H1 (cell line): Measurements from ENCODE around the gene TXN2. TPM values are rescaled to one million over a fixed set of nuclear protein-coding genes. Genes with fewer than 3 reads are reported as not detected.
A peak's percentile ranks its signal among the peaks of the same experiment; 100 is the strongest.

Experiments used
- CTCF ChIA-PET: fragments of 300-600 bp; sonication (Branson Sonifier 250); formaldehyde crosslinking; loops from one replicate; lab custom pipeline; 2021; ENCODE audit not compliant: partially characterized antibody; lab: Charles Lee
- POLR2A ChIA-PET: fragments of 300-600 bp; sonication (Branson Sonifier 250); formaldehyde crosslinking; loops from one replicate; lab custom pipeline; 2021; ENCODE audit warnings: inconsistent platforms; ENCODE audit not compliant: partially characterized antibody; lab: Charles Lee
- DNase-seq, 2 experiments: peaks; one replicate each; pipeline versions ENCODE4 v3.0.0 to v3.0.0-alpha.2; 2010 to 2022; ENCODE audit warnings: low spot score in 2 of 2, low read depth in 1 of 2, mixed read lengths in 1 of 2
- FAIRE-seq: peaks from 2 replicates; lab custom pipeline; 2011; peaks lifted over from hg19 to GRCh38; lab: Jason Lieb, UNC
- H2AFZ ChIP-seq: 2 replicates; pipeline ENCODE4 v1.8.1; 2012; ENCODE audit warnings: low read length, inconsistent platforms
- H2AK5ac ChIP-seq: 2 replicates; pipeline ENCODE4 v1.6.1; 2013; ENCODE audit warnings: low read depth, low read length
- H2BK120ac ChIP-seq: replicated peaks from 2 replicates; pipeline ENCODE3; 2013; ENCODE audit warnings: low read depth, low read length, inconsistent platforms
- H2BK12ac ChIP-seq: 2 replicates; pipeline ENCODE4 v1.6.1; 2013; ENCODE audit warnings: low read depth, low read length
- H2BK15ac ChIP-seq: 2 replicates; pipeline ENCODE4 v1.6.1; 2013; ENCODE audit warnings: low read length
- H2BK20ac ChIP-seq: 2 replicates; pipeline ENCODE4 v1.6.1; 2013; ENCODE audit warnings: low read length
- H2BK5ac ChIP-seq: 2 replicates; pipeline ENCODE4 v1.6.1; 2013; ENCODE audit warnings: low read depth, low read length
- H3K14ac ChIP-seq: 2 replicates; pipeline ENCODE4 v1.6.1; 2013; ENCODE audit warnings: inconsistent platforms; ENCODE audit not compliant: insufficient read length
- H3K18ac ChIP-seq: 2 replicates; pipeline ENCODE4 v1.6.1; 2013; ENCODE audit warnings: low read length; ENCODE audit errors: extremely low read depth
- H3K23ac ChIP-seq: 2 replicates; pipeline ENCODE4 v1.6.1; 2013; ENCODE audit warnings: inconsistent platforms; ENCODE audit not compliant: insufficient read length
- H3K23me2 ChIP-seq: 2 replicates; pipeline ENCODE4 v1.6.1; 2013; ENCODE audit warnings: low read depth, low read length
- H3K27ac ChIP-seq: 2 replicates; pipeline ENCODE4 v1.6.1; 2011; ENCODE audit warnings: low read depth, low read length, inconsistent platforms
- H3K27me3 ChIP-seq, 4 experiments: replicated peaks in 1 of 4; 1 replicate in 1 of 4; 2 replicates in 3 of 4; pipeline versions ENCODE4 v1.6.1 to v1.8.1; 2011 to 2013; ENCODE audit warnings: low read length in 3 of 4, mild to moderate bottlenecking in 3 of 4, inconsistent platforms in 2 of 4, mixed read lengths in 2 of 4, moderate library complexity in 1 of 4; ENCODE audit not compliant: control insufficient read depth in 3 of 4, insufficient read depth in 3 of 4; ENCODE audit errors: extremely low read depth in 1 of 4
- H3K36me3 ChIP-seq, 4 experiments: 2 replicates each; pipeline versions ENCODE4 v1.6.1 to v1.8.1; 2011 to 2013; ENCODE audit warnings: mild to moderate bottlenecking in 4 of 4, low read length in 3 of 4, moderate library complexity in 2 of 4, control low read depth in 1 of 4, inconsistent platforms in 1 of 4; ENCODE audit not compliant: insufficient read depth in 4 of 4, control insufficient read depth in 2 of 4
- H3K4ac ChIP-seq: replicated peaks from 2 replicates; pipeline ENCODE3; 2013; ENCODE audit warnings: low read length, low read depth, mixed read lengths, inconsistent platforms; ENCODE audit not compliant: insufficient read length
- H3K4me1 ChIP-seq, 4 experiments: replicated peaks in 1 of 4; 1 replicate in 1 of 4; 2 replicates in 3 of 4; pipeline versions ENCODE4 v1.6.1 to v1.8.1; 2011 to 2013; ENCODE audit warnings: low read length in 3 of 4, inconsistent platforms in 2 of 4, mixed read lengths in 1 of 4; ENCODE audit not compliant: insufficient read depth in 4 of 4, control insufficient read depth in 3 of 4
- H3K4me2 ChIP-seq, 2 experiments: 2 replicates each; pipeline versions ENCODE4 v1.6.1 to v1.8.1; 2011 to 2013; ENCODE audit warnings: low read depth in 2 of 2, low read length in 2 of 2, control low read depth in 1 of 2, inconsistent platforms in 1 of 2, mild to moderate bottlenecking in 1 of 2; ENCODE audit not compliant: insufficient read depth in 1 of 2
- H3K4me3 ChIP-seq, 4 experiments: fragments of 200-600, 300-600 bp in 1 of 4; sonication (generic), shearing (Covaris generic), sonication (Bioruptor Twin) in 1 of 4; 2 replicates each; pipeline versions ENCODE4 v1.5.1 to v1.8.1; 2011 to 2016; ENCODE audit warnings: low read length in 4 of 4, low read depth in 3 of 4, control low read depth in 2 of 4, inconsistent platforms in 2 of 4, mild to moderate bottlenecking in 2 of 4, mixed read lengths in 1 of 4, moderate library complexity in 1 of 4; ENCODE audit not compliant: insufficient read depth in 2 of 4; ENCODE audit errors: extremely low read depth in 1 of 4
- H3K56ac ChIP-seq: replicated peaks from 2 replicates; pipeline ENCODE3; 2013; ENCODE audit warnings: low read depth, mild to moderate bottlenecking, mixed read lengths, low read length, inconsistent platforms; ENCODE audit not compliant: insufficient read length
- H3K79me1 ChIP-seq: 2 replicates; pipeline ENCODE4 v1.6.1; 2013; ENCODE audit warnings: low read depth, low read length, control low read depth
- H3K79me2 ChIP-seq, 2 experiments: 2 replicates each; pipeline versions ENCODE4 v1.6.1 to v1.8.1; 2012 to 2013; ENCODE audit warnings: low read length in 2 of 2, mild to moderate bottlenecking in 2 of 2, inconsistent platforms in 1 of 2; ENCODE audit not compliant: insufficient read depth in 2 of 2, control insufficient read depth in 1 of 2
- H3K9ac ChIP-seq, 4 experiments: replicated peaks in 1 of 4; 1 replicate in 1 of 4; 2 replicates in 3 of 4; pipeline versions ENCODE4 v1.6.1 to v1.8.1; 2011 to 2013; ENCODE audit warnings: low read depth in 3 of 4, low read length in 3 of 4, control low read depth in 2 of 4, mild to moderate bottlenecking in 2 of 4, moderate library complexity in 2 of 4, inconsistent platforms in 1 of 4; ENCODE audit errors: extremely low read depth in 1 of 4
- H3K9me3 ChIP-seq, 2 experiments: 2 replicates each; pipeline versions ENCODE4 v1.6.1 to v1.8.1; 2012 to 2013; ENCODE audit warnings: mild to moderate bottlenecking in 2 of 2, moderate library complexity in 2 of 2, control low read depth in 1 of 2, inconsistent platforms in 1 of 2, low read depth in 1 of 2, low read length in 1 of 2, mixed read lengths in 1 of 2; ENCODE audit not compliant: insufficient read depth in 2 of 2
- H4K20me1 ChIP-seq, 2 experiments: replicated peaks in 1 of 2; 2 replicates each; pipeline versions ENCODE3 to v1.8.1; 2011 to 2013; ENCODE audit warnings: inconsistent platforms in 2 of 2, low read length in 2 of 2, mild to moderate bottlenecking in 1 of 2; ENCODE audit not compliant: insufficient read depth in 2 of 2, control insufficient read depth in 1 of 2
- H4K5ac ChIP-seq: 2 replicates; pipeline ENCODE4 v1.6.1; 2013; ENCODE audit warnings: low read length, low read depth, mixed read lengths, inconsistent platforms; ENCODE audit not compliant: insufficient read length
- H4K8ac ChIP-seq: 2 replicates; pipeline ENCODE4 v1.8.0; 2013; ENCODE audit warnings: mild to moderate bottlenecking, moderate library complexity, low read length, inconsistent platforms; ENCODE audit not compliant: insufficient read depth; ENCODE audit errors: extremely low read depth
- H4K91ac ChIP-seq: replicated peaks from 2 replicates; pipeline ENCODE3; 2013; ENCODE audit warnings: low read length, mixed read lengths, inconsistent platforms; ENCODE audit not compliant: insufficient read length
- ASH2L ChIP-seq: fragments of 200-600, 300-600 bp; sonication (generic); IDR thresholded peaks from one replicate; pipeline ENCODE4 v1.7.1; 2017; ENCODE audit warnings: low read length
- CHD2 ChIP-seq: IDR thresholded peaks from 2 replicates; pipeline ENCODE4 v1.6.1; 2012; ENCODE audit warnings: low read length, improper control_type of control experiment
- E2F6 ChIP-seq: IDR thresholded peaks from 2 replicates; pipeline ENCODE4 v1.6.1; 2012; ENCODE audit warnings: inconsistent platforms
- EP300 ChIP-seq, 2 experiments: IDR thresholded peaks; 1 replicate in 1 of 2; 2 replicates in 1 of 2; pipeline ENCODE4 v1.6.1; 2011 to 2012; ENCODE audit warnings: low read depth in 2 of 2, low read length in 2 of 2, mild to moderate bottlenecking in 2 of 2, borderline replicate concordance in 1 of 2, inconsistent platforms in 1 of 2, moderate library complexity in 1 of 2
- GABPA ChIP-seq: IDR thresholded peaks from 2 replicates; pipeline ENCODE4 v1.6.1; 2011; ENCODE audit warnings: mild to moderate bottlenecking, low read length, moderate library complexity, borderline replicate concordance; ENCODE audit not compliant: insufficient read depth
- KDM1A ChIP-seq: fragments of 200-600, 300-600 bp; sonication (generic); IDR thresholded peaks from 2 replicates; pipeline ENCODE4 v1.7.1; 2016; ENCODE audit warnings: mild to moderate bottlenecking, low read length, borderline replicate concordance
- SP4 ChIP-seq: IDR thresholded peaks from 2 replicates; pipeline ENCODE4 v1.6.1; 2012; ENCODE audit warnings: low read length, inconsistent platforms
- TCF12 ChIP-seq: IDR thresholded peaks from 2 replicates; pipeline ENCODE4 v1.6.1; 2011; ENCODE audit warnings: low read depth, mild to moderate bottlenecking, low read length
- YY1 ChIP-seq: IDR thresholded peaks from 2 replicates; pipeline ENCODE4 v1.6.1; 2011; ENCODE audit warnings: low read depth, mild to moderate bottlenecking, low read length
- ZNF274 ChIP-seq: IDR thresholded peaks from 2 replicates; pipeline ENCODE4 v1.7.0; 2012; ENCODE audit warnings: low read length, borderline replicate concordance; ENCODE audit errors: extremely low read depth
- WGBS, 2 experiments: shearing (Covaris generic) in 1 of 2; methylation state at CpG; one replicate each; pipeline versions ENCODE4 v1.1.6 to v1.1.7; 2013 to 2015; ENCODE audit warnings: low lambda C conversion rate in 2 of 2, mixed read lengths in 2 of 2, inconsistent platforms in 1 of 2, low coverage in 1 of 2, missing lambda C conversion rate in 1 of 2; ENCODE audit not compliant: insufficient replicate concordance in 2 of 2, insufficient coverage in 1 of 2, insufficient read length in 1 of 2; ENCODE audit errors: extremely low coverage in 1 of 2, missing lambda C conversion rate in 1 of 2; 5-methylcytosine and 5-hydroxymethylcytosine counted together
- polyA plus RNA-seq, 7 experiments: library from polyadenylated mRNA; depleted of rRNA in 3 of 7; stranded (reverse) in 5 of 7; unstranded in 2 of 7; fragments of >200 nt in 5 of 7; fragments of 200-250 nt in 2 of 7; gene quantifications; 1 replicate in 5 of 7; 2 replicates in 1 of 7; 4 replicates in 1 of 7; pipeline versions ENCODE4 v1.2.1 to v1.2.3, GENCODE V29; 2011 to 2013; ENCODE audit warnings: missing spikeins in 2 of 7, mixed read lengths in 2 of 7
- total RNA-seq: library from RNA; stranded (reverse); fragmentation: NEBNext Ultra II Directional; extraction: Animal tissue kit (Norgen Biotek cat#: 25700); gene quantifications from 2 replicates; pipeline ENCODE4 v1.2.1, GENCODE V29; 2021
- TF ChIP-seq, protein P1 (sequence below): IDR thresholded peaks from 2 replicates; pipeline ENCODE4 v1.6.1; 2012; ENCODE audit warnings: inconsistent platforms

TXN2 gene
- total and polyA plus RNA-seq, 2 of the 8 experiments (the other 6 are each of a cell fraction or from before 2014, with no cell fraction given), result 47.5 to 116 TPM

- H3K27me3 ChIP-seq, result no peaks in the 10 kb centered on the region
- peak overlapping the region; percentile 25 for H3K18ac ChIP-seq
- DNase-seq, result peak in 1 of 2 experiments; percentile 51
- H3K27ac ChIP-seq, result 0 out of 2 replicates have a peak overlapping the region, but pooled peaks have one; percentile 1
- H4K20me1 ChIP-seq, result no peaks in the 10 kb centered on the region
- no peak overlapping the region for H3K14ac ChIP-seq
- H2AK5ac ChIP-seq, result no peak overlapping the region
- H3K36me3 ChIP-seq, result no peaks in the 10 kb centered on the region
- ChIA-PET POLR2A (interaction anchor here (0.6 to 5.3 kb wide), 3 partner anchors 9 to 248 kb away, joined by 3 to 33 read pairs (median 3); no protein-coding TSS in a partner anchor), CTCF (interaction anchor here (0.6 kb wide), 3 partner anchors 58 to 840 kb away, joined by 3 read pairs; no protein-coding TSS in a partner anchor)
- no peak overlapping the region for H4K8ac ChIP-seq
- no peak overlapping the region for H3K4me3 ChIP-seq
- FAIRE-seq, result no peak
- no peak overlapping the region for H3K9ac ChIP-seq
- H3K23ac ChIP-seq, result no peak overlapping the region
- H3K79me1 ChIP-seq, result no peaks in the 10 kb centered on the region
- H3K4ac ChIP-seq, result no peak overlapping the region
- H2BK15ac ChIP-seq, result no peak overlapping the region
- H4K5ac ChIP-seq, result peak overlapping the region; percentile 42
- H2BK12ac ChIP-seq, result 0 out of 2 replicates have a peak overlapping the region, but pooled peaks have one; percentile 62
- peak overlapping the region; percentile 73; the same call in 1 of the 2 replicates for H2AFZ ChIP-seq
- H3K56ac ChIP-seq, result peak overlapping the region; percentile 19
- peaks cover 0 to 6% (median 3%) of the 10 kb centered on the region in 4 experiments; a peak in 6 of 7 replicates for H3K4me1 ChIP-seq
- H2BK20ac ChIP-seq, result 0 out of 2 replicates have a peak overlapping the region, but pooled peaks have one; percentile 48
- H3K23me2 ChIP-seq, result 0 out of 2 replicates have a peak, but pooled peaks cover 2% of the 10 kb centered on the region
- H3K4me2 ChIP-seq, result peak overlapping the region in 1 of 2 experiments; percentile 44; a peak in 3 of 4 replicates
- no peaks in the 10 kb centered on the region for H3K9me3 ChIP-seq
- H4K91ac ChIP-seq, result peak overlapping the region; percentile 52
- H3K79me2 ChIP-seq, result no peaks in the 10 kb centered on the region
- peak overlapping the region; percentile 60 for H2BK5ac ChIP-seq
- H2BK120ac ChIP-seq, result peak overlapping the region; percentile 76
- WGBS, 2 experiments, result 59% methylated on average over 13 of the region's 13 CpGs; no CpG with 5 or more reads in 1 of the 2 experiments
- TF ChIP-seq ZNF274 (no peak), ASH2L (no peak), SP4 (no peak), GABPA (no peak), E2F6 (peak; percentile 37; the same call in 1 of the 2 replicates), KDM1A (no peak), YY1 (no peak), CHD2 (no peak), TCF12 (no peak), EP300 (IDR thresholded peaks at IDR 0.05; ENCODE audit: borderline replicate concordance in 1 of 2, low read depth in 2 of 2, low read length in 2 of 2) (no peak)
- TF ChIP-seq, protein P1, sequence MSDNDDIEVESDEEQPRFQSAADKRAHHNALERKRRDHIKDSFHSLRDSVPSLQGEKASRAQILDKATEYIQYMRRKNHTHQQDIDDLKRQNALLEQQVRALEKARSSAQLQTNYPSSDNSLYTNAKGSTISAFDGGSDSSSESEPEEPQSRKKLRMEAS, result peak; percentile 23; the same call in 1 of the 2 replicates
Measured at GRCh38 chr22:36419177-36419911, 62.1 kb downstream of the TXN2 start.
